Right renal cortex interstitium (tissue), 3 donors: ENCODE measurements around the gene HYPK. TPM values are rescaled to one million over a fixed set of nuclear protein-coding genes. Genes with fewer than 3 reads are reported as not detected.
A peak's percentile ranks its signal among the peaks of the same experiment; 100 is the strongest.

Source experiments
- DNase-seq, 3 donors: peaks; one replicate each; pipeline ENCODE4 v3.0.0-alpha.2; 2013; ENCODE audit warnings: low read depth in 3 of 3, low spot score in 2 of 3
- polyA plus RNA-seq, 3 donors: library from polyadenylated mRNA; unstranded; fragments of 120-200 nt; gene quantifications; one replicate each; pipeline ENCODE4 v1.2.1, GENCODE V29; 2013; ENCODE audit not compliant: insufficient read length in 3 of 3

HYPK gene, protein sequence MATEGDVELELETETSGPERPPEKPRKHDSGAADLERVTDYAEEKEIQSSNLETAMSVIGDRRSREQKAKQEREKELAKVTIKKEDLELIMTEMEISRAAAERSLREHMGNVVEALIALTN
- polyA plus RNA-seq = 10 to 100 TPM; 13.5 to 17.2 (median 16.9) TPM

DNA sequence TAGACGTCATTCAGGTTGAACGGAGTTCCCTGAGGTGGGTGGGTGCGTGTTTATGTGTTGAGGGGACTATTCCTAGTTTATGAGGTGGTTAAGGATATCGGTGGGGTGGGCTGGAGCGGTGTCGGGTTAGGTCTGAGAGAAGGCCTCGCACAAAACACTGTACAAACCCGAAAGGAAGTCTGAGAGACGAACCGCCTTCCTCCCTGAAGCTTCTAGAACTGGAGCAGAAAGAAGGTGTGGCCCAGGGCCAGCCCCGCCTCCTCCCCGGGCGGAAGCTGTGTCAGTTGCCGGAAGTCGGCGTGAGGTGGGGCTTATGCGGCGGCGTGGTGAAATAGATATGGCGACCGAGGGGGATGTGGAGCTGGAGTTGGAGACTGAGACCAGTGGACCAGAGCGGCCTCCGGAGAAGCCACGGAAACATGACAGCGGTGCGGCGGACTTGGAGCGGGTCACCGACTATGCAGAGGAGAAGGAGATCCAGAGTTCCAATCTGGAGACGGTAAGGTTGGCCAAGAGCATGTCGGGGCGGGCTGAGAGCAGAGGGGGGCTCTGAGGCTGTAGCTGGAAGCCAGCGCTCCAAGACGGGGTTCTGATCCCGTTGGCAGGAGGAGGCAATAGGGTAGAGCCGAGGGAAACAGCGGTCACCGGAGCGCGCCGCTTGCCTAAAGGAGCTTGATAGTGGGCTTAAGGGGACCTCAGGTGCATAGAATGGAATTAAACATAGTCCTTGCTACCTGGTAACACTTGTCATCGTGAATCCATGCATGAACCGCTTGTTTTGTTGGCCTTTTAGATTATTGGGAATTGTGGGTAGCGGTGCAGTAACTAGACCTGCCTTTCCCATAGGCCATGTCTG, at the start of gene HYPK:
Gene HYPK, plus strand, starts transcription at position 314 of the 856 bp plus-strand sequence. Its CDS starts 24 bp downstream, at position 338.
- peak in 1 of 3 donors; percentile 84 for DNase-seq

DNA sequence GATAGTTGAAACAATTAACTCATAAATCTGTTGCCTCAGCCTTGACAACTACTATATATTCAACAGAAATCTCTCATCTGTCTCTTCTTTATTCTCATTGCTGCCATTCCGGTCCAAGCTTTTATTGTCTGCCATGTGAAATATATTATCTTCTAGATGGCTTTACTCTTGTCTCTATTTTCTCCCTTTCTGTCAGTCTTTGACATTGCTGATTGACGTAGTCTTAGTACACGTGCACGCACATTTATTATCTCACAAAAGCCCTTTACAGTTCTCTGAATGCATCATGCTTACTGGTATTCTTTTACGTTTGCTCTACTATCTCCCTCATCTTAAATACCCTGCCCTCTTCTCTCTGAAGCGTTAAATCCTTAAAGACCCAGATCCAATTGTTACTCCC, 48.5 kb upstream of the HYPK start:
- DNase-seq = no peak

DNA sequence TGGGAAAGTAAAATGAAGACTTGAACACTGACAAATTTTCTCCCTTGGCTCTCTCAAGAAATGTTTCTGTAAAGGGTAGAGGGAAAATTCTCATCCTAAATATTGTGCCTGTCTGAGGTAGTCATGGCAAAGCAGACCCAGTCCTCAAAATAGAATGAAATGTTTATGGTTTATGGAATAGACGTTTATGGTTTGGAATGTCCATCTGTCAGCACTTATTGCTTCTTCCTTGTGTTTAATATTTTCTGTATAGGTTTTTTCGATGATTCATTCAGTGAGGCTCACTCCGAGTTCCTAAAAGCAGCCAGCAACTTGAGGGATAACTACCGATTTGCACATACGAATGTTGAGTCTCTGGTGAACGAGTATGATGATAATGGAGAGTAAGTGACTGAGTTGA, 37.6 kb upstream of the HYPK start:
- no peak for DNase-seq

- no peak for DNase-seq
Measured at GRCh38 chr15:43763819-43764446, 36.5 kb upstream of the HYPK start.

GRCh38 chr15:43769584-43770228, 30.7 kb upstream of the HYPK start:
- peak in 1 of 3 donors; percentile 23 for DNase-seq

- DNase-seq = no peak
Measured at GRCh38 chr15:43771816-43772215, 28.6 kb upstream of the HYPK start.

DNA sequence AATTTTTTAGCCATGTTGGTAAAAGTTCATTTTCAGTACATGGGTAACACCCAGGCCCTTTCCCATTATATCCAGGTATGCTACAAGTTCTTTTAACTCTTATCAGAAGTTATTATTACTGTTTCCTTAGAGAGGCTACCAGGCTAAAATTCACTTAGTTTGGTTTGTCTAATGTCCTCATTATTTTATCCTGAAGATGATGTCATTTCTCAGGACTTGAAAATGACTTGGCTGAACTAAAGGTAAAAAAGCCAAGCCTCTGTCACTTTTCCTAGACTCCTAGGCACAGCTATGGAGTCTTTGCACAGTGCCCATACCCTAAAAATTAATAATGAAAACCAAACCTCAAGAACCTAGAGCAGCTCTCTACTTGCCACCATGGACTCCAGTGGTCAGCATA, 27.8 kb upstream of the HYPK start:
- DNase-seq = no peak

GRCh38 chr15:43774062-43774461, 26.3 kb upstream of the HYPK start:
- no peak for DNase-seq

- DNase-seq = no peak
Measured at GRCh38 chr15:43775411-43775965, 24.9 kb upstream of the HYPK start.

DNA sequence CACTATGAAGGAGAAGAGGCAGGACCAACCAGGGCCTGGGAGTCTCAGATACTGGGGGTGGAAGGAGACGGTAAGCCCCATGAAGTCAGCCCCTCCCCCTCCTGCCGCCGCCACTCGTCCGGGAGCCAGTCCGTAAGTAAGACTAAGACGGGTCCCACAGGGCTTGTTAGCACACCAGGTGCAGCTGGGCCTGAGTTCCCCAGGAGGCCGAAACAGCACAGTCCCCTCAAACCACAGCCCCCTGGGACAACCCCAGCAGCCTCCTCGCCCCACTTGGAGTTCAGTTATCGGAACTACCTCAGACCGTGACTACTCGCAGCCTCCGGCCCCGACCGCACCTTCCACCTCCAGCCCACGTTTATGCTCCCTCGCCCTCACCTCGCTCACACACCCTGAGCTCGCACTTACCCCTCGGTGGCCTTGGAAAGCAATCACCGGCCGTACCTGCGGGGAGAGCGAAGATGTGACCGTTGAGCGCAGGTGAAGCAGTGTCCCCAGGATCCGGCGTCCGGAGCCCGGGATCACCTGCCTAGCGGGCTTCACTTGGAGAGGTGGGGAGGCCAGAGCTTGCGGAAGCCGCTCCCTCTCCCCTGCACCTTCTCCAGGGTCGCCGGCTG, 24.2 kb upstream of the HYPK start:
- no peak for DNase-seq

DNA sequence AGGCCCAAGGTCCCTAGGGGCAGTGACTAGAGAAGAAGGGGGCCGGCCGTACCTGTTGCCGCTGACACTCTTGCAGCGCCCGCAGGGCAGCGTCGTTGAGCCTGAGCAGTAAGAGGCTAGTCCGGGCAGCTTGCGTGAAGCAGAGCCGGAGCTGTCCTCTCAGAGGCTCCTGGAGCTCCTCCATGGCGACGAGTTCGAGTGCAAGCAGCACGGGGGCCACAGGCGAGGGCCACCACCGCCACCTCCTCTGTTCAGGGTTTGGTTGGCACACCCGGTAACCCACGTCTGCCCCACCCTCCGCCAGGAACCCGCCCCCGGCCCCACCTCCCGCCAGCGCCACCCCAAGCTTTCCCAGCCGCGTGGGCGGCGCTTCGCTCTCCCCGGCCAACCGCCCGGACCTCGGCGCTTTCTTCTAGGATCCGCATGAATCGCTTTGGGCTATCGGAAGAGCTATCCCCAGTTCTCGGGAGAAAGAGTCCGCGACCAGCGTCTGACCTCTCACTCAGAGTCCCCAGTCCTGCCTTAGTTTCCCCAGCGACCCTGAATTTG, 23.6 kb upstream of the HYPK start, which contains the start of gene ELL3:
Gene ELL3, minus strand, starts transcription at position 249 of the 549 bp plus-strand sequence. Its CDS starts 65 bp downstream, at position 184.
- no peak for DNase-seq

- DNase-seq = no peak
Measured at GRCh38 chr15:43777267-43777914, 23.0 kb upstream of the HYPK start.

GRCh38 chr15:43779016-43779415, 21.4 kb upstream of the HYPK start:
- DNase-seq = no peak

DNA sequence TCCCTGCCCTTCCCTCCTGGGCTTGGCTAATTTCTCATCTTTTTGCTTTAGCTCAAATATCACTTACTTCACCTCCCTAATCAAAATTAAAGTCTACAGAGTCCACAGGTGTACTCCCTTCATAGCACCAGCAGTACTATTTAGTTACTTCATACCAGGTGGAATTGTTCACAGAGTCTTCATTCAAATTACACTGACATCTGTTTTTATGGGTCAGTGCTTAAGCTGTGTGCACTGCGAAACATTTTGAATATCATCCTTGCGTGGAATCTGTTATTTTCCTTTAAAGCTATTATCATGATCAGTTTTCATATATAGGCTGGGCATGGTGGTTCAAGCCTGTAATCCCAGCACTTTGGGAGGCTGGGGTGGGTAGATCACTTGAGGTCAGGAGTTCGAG, 11.0 kb upstream of the HYPK start:
- no peak for DNase-seq

GRCh38 chr15:43791993-43792760, 8.2 kb upstream of the HYPK start, which contains the start of gene SERF2:
Gene SERF2 (plus strand): TSS chr15:43792320. CDS start chr15:43792377, 57 bp downstream.
- DNase-seq = peak; percentile 96 to 98 (median 97)

- DNase-seq = no peak
Measured at GRCh38 chr15:43792761-43793476, 7.5 kb upstream of the HYPK start.

DNA sequence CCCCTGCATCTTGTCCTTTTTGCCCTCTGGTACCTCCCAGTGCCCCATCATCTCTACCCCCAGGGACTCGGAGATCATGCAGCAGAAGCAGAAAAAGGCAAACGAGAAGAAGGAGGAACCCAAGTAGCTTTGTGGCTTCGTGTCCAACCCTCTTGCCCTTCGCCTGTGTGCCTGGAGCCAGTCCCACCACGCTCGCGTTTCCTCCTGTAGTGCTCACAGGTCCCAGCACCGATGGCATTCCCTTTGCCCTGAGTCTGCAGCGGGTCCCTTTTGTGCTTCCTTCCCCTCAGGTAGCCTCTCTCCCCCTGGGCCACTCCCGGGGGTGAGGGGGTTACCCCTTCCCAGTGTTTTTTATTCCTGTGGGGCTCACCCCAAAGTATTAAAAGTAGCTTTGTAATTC, 6.8 kb upstream of the HYPK start:
- DNase-seq = no peak
